SK-N-SH (cell line): ENCODE measurements around the gene CDK10. TPM values are rescaled to one million over a fixed set of nuclear protein-coding genes. Genes with fewer than 3 reads are reported as not detected.

Experiments
- CTCF ChIA-PET: fragments of 300-600, 350-600 bp; formaldehyde crosslinking; extraction: SDS; loops from one replicate; lab custom pipeline; 2021; lab: Yijun Ruan, JAX
- POLR2A ChIA-PET: fragments of 350-600 bp; sonication (Branson Sonifier 250); formaldehyde crosslinking; extraction: SDS; loops from one replicate; lab custom pipeline; 2020; ENCODE audit warnings: antibody characterized with exemption, inconsistent platforms; lab: Yijun Ruan, JAX
- DNase-seq: peaks from one replicate; pipeline ENCODE4 v3.0.0; 2012
- H2AFZ ChIP-seq: fragments of 200-600 bp; sonication (generic); 2 replicates; pipeline ENCODE4 v1.8.1; 2016; ENCODE audit warnings: antibody characterized with exemption, mild to moderate bottlenecking, low read depth
- H3F3A ChIP-seq: fragments of 200-600 bp; sonication (generic); replicated peaks from 2 replicates; pipeline ENCODE3; 2016; ENCODE audit warnings: antibody characterized with exemption, mild to moderate bottlenecking; ENCODE audit not compliant: insufficient read depth
- H3K27ac ChIP-seq, 2 experiments: fragments of 200-500 bp in 1 of 2; fragments of 200-600 bp in 1 of 2; sonication (Bioruptor generic) in 1 of 2; sonication (generic), shearing (Covaris generic) in 1 of 2; 2 replicates each; pipeline versions ENCODE4 v1.5.1 to v1.6.1; 2014 to 2016; ENCODE audit warnings: low read depth in 2 of 2, inconsistent platforms in 1 of 2, low read length in 1 of 2, mild to moderate bottlenecking in 1 of 2, mixed read lengths in 1 of 2
- H3K27me3 ChIP-seq: fragments of 200-600 bp; sonication (generic), shearing (Covaris generic); 2 replicates; pipeline ENCODE4 v1.6.1; 2016; ENCODE audit warnings: mixed run types; ENCODE audit not compliant: insufficient read depth
- H3K36me3 ChIP-seq, 2 experiments: fragments of 200-500 bp in 1 of 2; fragments of 200-600 bp in 1 of 2; sonication (Bioruptor generic) in 1 of 2; sonication (generic) in 1 of 2; replicated peaks in 1 of 2; 2 replicates each; pipeline versions ENCODE3 to v1.5.1; 2014 to 2016; ENCODE audit warnings: low read length in 1 of 2, mild to moderate bottlenecking in 1 of 2; ENCODE audit not compliant: insufficient read depth in 2 of 2, control insufficient read depth in 1 of 2
- H3K4me1 ChIP-seq, 2 experiments: fragments of 200-500 bp in 1 of 2; fragments of 200-600 bp in 1 of 2; sonication (Bioruptor generic) in 1 of 2; sonication (generic), shearing (Covaris generic) in 1 of 2; 2 replicates each; pipeline versions ENCODE4 v1.5.1 to v1.6.1; 2014 to 2016; ENCODE audit warnings: low read depth in 1 of 2, low read length in 1 of 2, mixed run types in 1 of 2; ENCODE audit not compliant: insufficient read depth in 2 of 2, control insufficient read depth in 1 of 2
- H3K4me2 ChIP-seq: fragments of 200-600 bp; sonication (generic), shearing (Covaris generic); 2 replicates; pipeline ENCODE4 v1.6.1; 2017; ENCODE audit warnings: mixed run types
- H3K4me3 ChIP-seq, 2 experiments: fragments of 200-500 bp in 1 of 2; fragments of 200-600 bp in 1 of 2; sonication (Bioruptor generic) in 1 of 2; sonication (generic), shearing (Covaris generic) in 1 of 2; 2 replicates each; pipeline versions ENCODE4 v1.5.1 to v1.8.1; 2014 to 2016; ENCODE audit warnings: low read depth in 2 of 2, inconsistent platforms in 1 of 2, low read length in 1 of 2, mild to moderate bottlenecking in 1 of 2, mixed read lengths in 1 of 2, moderate library complexity in 1 of 2
- H3K79me2 ChIP-seq: fragments of 200-600 bp; sonication (generic); 2 replicates; pipeline ENCODE4 v1.8.1; 2017; ENCODE audit warnings: mild to moderate bottlenecking; ENCODE audit not compliant: insufficient read depth
- H3K9ac ChIP-seq: fragments of 200-600 bp; sonication (generic); 2 replicates; pipeline ENCODE4 v1.6.1; 2017; ENCODE audit warnings: mixed run types
- H3K9me2 ChIP-seq: fragments of 200-600 bp; sonication (generic); 2 replicates; pipeline ENCODE4 v1.6.1; 2017; ENCODE audit warnings: mixed run types
- H3K9me3 ChIP-seq: fragments of 200-600 bp; sonication (generic); 2 replicates; pipeline ENCODE4 v1.6.1; 2017; ENCODE audit warnings: mixed run types, mild to moderate bottlenecking, moderate library complexity
- H4K20me1 ChIP-seq: fragments of 200-600 bp; sonication (generic); 2 replicates; pipeline ENCODE4 v1.6.1; 2017; ENCODE audit warnings: mild to moderate bottlenecking, mixed run types; ENCODE audit not compliant: insufficient read depth
- CHD2 ChIP-seq: fragments of 150-350 bp; IDR thresholded peaks from 2 replicates; pipeline ENCODE4 v1.6.1; 2018; ENCODE audit warnings: low read length; ENCODE audit not compliant: partially characterized antibody
- EP300 ChIP-seq, 2 experiments: IDR thresholded peaks; 2 replicates each; pipeline versions ENCODE4 v1.4.0 to v1.6.1; 2012; ENCODE audit warnings: borderline replicate concordance in 1 of 2, low read depth in 1 of 2, low read length in 1 of 2
- EZH2phosphoT487 ChIP-seq: fragments of 200-600 bp; sonication (generic); IDR thresholded peaks from 2 replicates; pipeline ENCODE4 v1.6.1; 2017; ENCODE audit warnings: low read depth, mixed run types, mild to moderate bottlenecking, antibody characterized with exemption, moderate library complexity, borderline replicate concordance
- MXI1 ChIP-seq: IDR thresholded peaks from 2 replicates; pipeline ENCODE4 v1.6.1; 2012; ENCODE audit warnings: mild to moderate bottlenecking, low read depth, low read length, improper control_type of control experiment
- RFX5 ChIP-seq: IDR thresholded peaks from 2 replicates; pipeline ENCODE4 v1.6.1; 2012; ENCODE audit warnings: mild to moderate bottlenecking, improper control_type of control experiment, low read length
- SIN3A ChIP-seq: IDR thresholded peaks from 2 replicates; pipeline ENCODE4 v1.6.1; 2012; ENCODE audit warnings: low read depth, mild to moderate bottlenecking, low read length, moderate library complexity, borderline replicate concordance
- TAF1 ChIP-seq: IDR thresholded peaks from 2 replicates; pipeline ENCODE4 v1.6.1; 2012; ENCODE audit warnings: low read depth, mild to moderate bottlenecking, low read length, moderate library complexity, borderline replicate concordance
- TCF12 ChIP-seq: IDR thresholded peaks from 2 replicates; pipeline ENCODE4 v1.4.0; 2012
- USF1 ChIP-seq: IDR thresholded peaks from 2 replicates; pipeline ENCODE4 v1.4.0; 2012; ENCODE audit warnings: low read depth, borderline replicate concordance
- WGBS: methylation state at CpG from one replicate; pipeline ENCODE4 v1.1.6; 2017; ENCODE audit warnings: low lambda C conversion rate; 5-methylcytosine and 5-hydroxymethylcytosine counted together
- polyA plus RNA-seq, 3 experiments: library from polyadenylated mRNA; depleted of rRNA; stranded (reverse); fragments of >200 nt; gene quantifications; 2 replicates each; pipeline ENCODE4 v1.2.3, GENCODE V29; 2012
- TF ChIP-seq, protein P1 (sequence below): fragments of 150-350 bp; IDR thresholded peaks from 2 replicates; pipeline ENCODE4 v1.6.1; 2017; ENCODE audit warnings: antibody characterized with exemption, low read length, low read depth, borderline replicate concordance
- TF ChIP-seq, protein P2 (sequence below): IDR thresholded peaks from 2 replicates; pipeline ENCODE4 v1.6.1; 2012; ENCODE audit warnings: mild to moderate bottlenecking, low read depth, low read length, moderate library complexity

The CDK10 gene
- polyA plus RNA-seq, 1 of the 3 experiments (the other 2 are of a cell fraction) = 84.7 TPM

GRCh38 chr16:89710709-89711564 lies 24.4 kb downstream of the CDK10 start:
- ChIA-PET CTCF (interaction anchor here (1.3 to 3.0 kb wide), 3 partner anchors 9 to 150 kb away, joined by 4 to 14 read pairs (median 6); partner anchors contain the start of gene VPS9D1), POLR2A (interaction anchor here (0.6 to 2.0 kb wide), 2 partner anchors 11 to 163 kb away, joined by 3 to 6 read pairs; partner anchors contain the start of gene TCF25)
- no peak overlapping the region for H2AFZ ChIP-seq
- TF ChIP-seq CHD2 (no peak), TAF1 (no peak), EZH2phosphoT487 (no peak), RFX5 (no peak), SIN3A (no peak), TCF12 (no peak), USF1 (no peak), EP300 (IDR thresholded peaks at IDR 0.05; ENCODE audit: borderline replicate concordance in 1 of 2, low read depth in 1 of 2, low read length in 1 of 2) (no peak), MXI1 (no peak)
- TF ChIP-seq, protein P1, sequence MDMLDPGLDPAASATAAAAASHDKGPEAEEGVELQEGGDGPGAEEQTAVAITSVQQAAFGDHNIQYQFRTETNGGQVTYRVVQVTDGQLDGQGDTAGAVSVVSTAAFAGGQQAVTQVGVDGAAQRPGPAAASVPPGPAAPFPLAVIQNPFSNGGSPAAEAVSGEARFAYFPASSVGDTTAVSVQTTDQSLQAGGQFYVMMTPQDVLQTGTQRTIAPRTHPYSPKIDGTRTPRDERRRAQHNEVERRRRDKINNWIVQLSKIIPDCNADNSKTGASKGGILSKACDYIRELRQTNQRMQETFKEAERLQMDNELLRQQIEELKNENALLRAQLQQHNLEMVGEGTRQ = no peak
- TF ChIP-seq, protein P2, sequence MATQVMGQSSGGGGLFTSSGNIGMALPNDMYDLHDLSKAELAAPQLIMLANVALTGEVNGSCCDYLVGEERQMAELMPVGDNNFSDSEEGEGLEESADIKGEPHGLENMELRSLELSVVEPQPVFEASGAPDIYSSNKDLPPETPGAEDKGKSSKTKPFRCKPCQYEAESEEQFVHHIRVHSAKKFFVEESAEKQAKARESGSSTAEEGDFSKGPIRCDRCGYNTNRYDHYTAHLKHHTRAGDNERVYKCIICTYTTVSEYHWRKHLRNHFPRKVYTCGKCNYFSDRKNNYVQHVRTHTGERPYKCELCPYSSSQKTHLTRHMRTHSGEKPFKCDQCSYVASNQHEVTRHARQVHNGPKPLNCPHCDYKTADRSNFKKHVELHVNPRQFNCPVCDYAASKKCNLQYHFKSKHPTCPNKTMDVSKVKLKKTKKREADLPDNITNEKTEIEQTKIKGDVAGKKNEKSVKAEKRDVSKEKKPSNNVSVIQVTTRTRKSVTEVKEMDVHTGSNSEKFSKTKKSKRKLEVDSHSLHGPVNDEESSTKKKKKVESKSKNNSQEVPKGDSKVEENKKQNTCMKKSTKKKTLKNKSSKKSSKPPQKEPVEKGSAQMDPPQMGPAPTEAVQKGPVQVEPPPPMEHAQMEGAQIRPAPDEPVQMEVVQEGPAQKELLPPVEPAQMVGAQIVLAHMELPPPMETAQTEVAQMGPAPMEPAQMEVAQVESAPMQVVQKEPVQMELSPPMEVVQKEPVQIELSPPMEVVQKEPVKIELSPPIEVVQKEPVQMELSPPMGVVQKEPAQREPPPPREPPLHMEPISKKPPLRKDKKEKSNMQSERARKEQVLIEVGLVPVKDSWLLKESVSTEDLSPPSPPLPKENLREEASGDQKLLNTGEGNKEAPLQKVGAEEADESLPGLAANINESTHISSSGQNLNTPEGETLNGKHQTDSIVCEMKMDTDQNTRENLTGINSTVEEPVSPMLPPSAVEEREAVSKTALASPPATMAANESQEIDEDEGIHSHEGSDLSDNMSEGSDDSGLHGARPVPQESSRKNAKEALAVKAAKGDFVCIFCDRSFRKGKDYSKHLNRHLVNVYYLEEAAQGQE = no peak
- H3K9ac ChIP-seq = no peak overlapping the region
- DNase-seq = no peak
- no peak overlapping the region for H3K27ac ChIP-seq
- H3K9me3 ChIP-seq = no peaks in the 10 kb centered on the region
- no peaks in the 10 kb centered on the region for H3K9me2 ChIP-seq
- H3K4me3 ChIP-seq = no peak overlapping the region
- 97% methylated on average over 27 of the region's 63 CpGs for WGBS
- peaks cover 6% of the 10 kb centered on the region for H3F3A ChIP-seq
- peaks cover 20% of the 10 kb centered on the region for H3K79me2 ChIP-seq
- no peaks in the 10 kb centered on the region for H3K27me3 ChIP-seq
- H3K36me3 ChIP-seq = peaks cover 0 to 4% of the 10 kb centered on the region in 2 experiments
- no peaks in the 10 kb centered on the region for H4K20me1 ChIP-seq
- H3K4me1 ChIP-seq = peaks cover 0 to 3% of the 10 kb centered on the region in 2 experiments; a peak in 1 of 4 replicates
- no peak overlapping the region for H3K4me2 ChIP-seq
